Neural cell (in vitro differentiated cells): Measurements from ENCODE around the gene SPEF1.

Experiments
- CTCF ChIP-seq: fragments of 450-650 bp; IDR thresholded peaks from 2 replicates; pipeline ENCODE4 v1.5.1; 2014; ENCODE audit warnings: antibody characterized with exemption, mild to moderate bottlenecking, moderate library complexity; ENCODE audit not compliant: poor library complexity, severe bottlenecking
- EP300 ChIP-seq: fragments of 450-650 bp; conservative IDR thresholded peaks from 2 replicates; pipeline ENCODE4 v1.6.1; 2014; ENCODE audit warnings: antibody characterized with exemption, mild to moderate bottlenecking, moderate library complexity; ENCODE audit not compliant: poor library complexity, severe bottlenecking
- EZH2 ChIP-seq: fragments of 200-600, 300-800 bp; shearing (Covaris generic), sonication (generic); IDR thresholded peaks from 2 replicates; pipeline ENCODE4 v1.6.1; 2014; ENCODE audit warnings: antibody characterized with exemption, low read length, borderline replicate concordance, mild to moderate bottlenecking; ENCODE audit not compliant: insufficient read depth, poor library complexity, severe bottlenecking
- MXI1 ChIP-seq: fragments of 450-650 bp; conservative IDR thresholded peaks from 2 replicates; pipeline ENCODE4 v1.6.1; 2014; ENCODE audit warnings: antibody characterized with exemption, mild to moderate bottlenecking; ENCODE audit not compliant: poor library complexity, severe bottlenecking
- POLR2AphosphoS5 ChIP-seq: IDR thresholded peaks from 2 replicates; pipeline ENCODE4 v1.6.1; 2012
- RAD21 ChIP-seq: fragments of 450-650 bp; conservative IDR thresholded peaks from 2 replicates; pipeline ENCODE4 v1.6.1; 2014; ENCODE audit warnings: antibody characterized with exemption, mild to moderate bottlenecking, moderate library complexity
- REST ChIP-seq: IDR thresholded peaks from 2 replicates; pipeline ENCODE4 v1.6.1; 2012; ENCODE audit warnings: borderline replicate concordance
- SMC3 ChIP-seq: fragments of 450-650 bp; conservative IDR thresholded peaks from 2 replicates; pipeline ENCODE4 v1.6.1; 2014; ENCODE audit warnings: antibody characterized with exemption, mild to moderate bottlenecking, moderate library complexity; ENCODE audit not compliant: poor library complexity
- TAF1 ChIP-seq: IDR thresholded peaks from 2 replicates; pipeline ENCODE4 v1.6.1; 2012; ENCODE audit warnings: low read depth

GRCh38 chr20:3782597-3782996 is 1.3 kb upstream of the SPEF1 start:
- TF ChIP-seq CTCF = no peak
- TF ChIP-seq EP300 = no peak
- TF ChIP-seq REST = no peak
- no peak for TF ChIP-seq TAF1
- no peak for TF ChIP-seq EZH2
- TF ChIP-seq POLR2AphosphoS5 = no peak
- TF ChIP-seq RAD21 = no peak
- no peak for TF ChIP-seq SMC3
- TF ChIP-seq MXI1 = no peak
